ENCODE results near the gene DNMBP. TPM values are rescaled to one million over a fixed set of nuclear protein-coding genes. Genes with fewer than 3 reads are reported as not detected.

The DNMBP gene
- total and polyA plus RNA-seq, 2 experiments from 2014 or later = 13.4 to 31.2 TPM

DNA sequence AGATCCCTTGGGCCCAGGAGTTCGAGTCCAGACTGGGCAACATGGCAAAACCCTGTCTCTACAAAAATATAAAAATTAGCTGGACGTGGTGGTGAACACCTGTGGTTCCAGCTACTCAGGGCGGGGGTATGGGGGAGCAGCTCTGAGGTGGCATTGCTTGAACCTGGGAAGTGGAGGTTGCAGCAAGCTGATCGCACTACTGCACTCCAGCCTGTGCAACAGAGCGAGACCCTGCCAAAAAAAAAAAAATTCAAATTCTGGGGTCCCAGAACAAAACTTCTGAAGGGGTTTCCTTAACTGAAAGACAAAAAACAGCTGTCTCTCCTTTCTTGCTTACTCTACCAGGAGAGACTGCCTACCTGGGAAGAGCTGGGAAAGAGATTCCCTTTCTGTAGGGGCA is 27.0 kb downstream of the DNMBP start:
- ATAC-seq = no peak
- no peaks in the 10 kb centered on the region for H3K36me3 Mint-ChIP-seq (ENCODE audit: low read depth)
- H3K4me1 ChIP-seq (ENCODE audit: insufficient read depth) = no peaks in the 10 kb centered on the region
- H4K20me1 ChIP-seq (replicated peaks; ENCODE audit: insufficient read depth) = no peaks in the 10 kb centered on the region
- H3K79me2 ChIP-seq (replicated peaks; ENCODE audit: insufficient read depth) = peaks cover 4% of the 10 kb centered on the region; the same call in 1 of the 2 replicates
- H3K4me2 ChIP-seq = no peak overlapping the region
- TF ChIP-seq NANOG (IDR thresholded peaks at IDR 0.05; ENCODE audit: borderline replicate concordance) = no peak
- TF ChIP-seq, protein P1, sequence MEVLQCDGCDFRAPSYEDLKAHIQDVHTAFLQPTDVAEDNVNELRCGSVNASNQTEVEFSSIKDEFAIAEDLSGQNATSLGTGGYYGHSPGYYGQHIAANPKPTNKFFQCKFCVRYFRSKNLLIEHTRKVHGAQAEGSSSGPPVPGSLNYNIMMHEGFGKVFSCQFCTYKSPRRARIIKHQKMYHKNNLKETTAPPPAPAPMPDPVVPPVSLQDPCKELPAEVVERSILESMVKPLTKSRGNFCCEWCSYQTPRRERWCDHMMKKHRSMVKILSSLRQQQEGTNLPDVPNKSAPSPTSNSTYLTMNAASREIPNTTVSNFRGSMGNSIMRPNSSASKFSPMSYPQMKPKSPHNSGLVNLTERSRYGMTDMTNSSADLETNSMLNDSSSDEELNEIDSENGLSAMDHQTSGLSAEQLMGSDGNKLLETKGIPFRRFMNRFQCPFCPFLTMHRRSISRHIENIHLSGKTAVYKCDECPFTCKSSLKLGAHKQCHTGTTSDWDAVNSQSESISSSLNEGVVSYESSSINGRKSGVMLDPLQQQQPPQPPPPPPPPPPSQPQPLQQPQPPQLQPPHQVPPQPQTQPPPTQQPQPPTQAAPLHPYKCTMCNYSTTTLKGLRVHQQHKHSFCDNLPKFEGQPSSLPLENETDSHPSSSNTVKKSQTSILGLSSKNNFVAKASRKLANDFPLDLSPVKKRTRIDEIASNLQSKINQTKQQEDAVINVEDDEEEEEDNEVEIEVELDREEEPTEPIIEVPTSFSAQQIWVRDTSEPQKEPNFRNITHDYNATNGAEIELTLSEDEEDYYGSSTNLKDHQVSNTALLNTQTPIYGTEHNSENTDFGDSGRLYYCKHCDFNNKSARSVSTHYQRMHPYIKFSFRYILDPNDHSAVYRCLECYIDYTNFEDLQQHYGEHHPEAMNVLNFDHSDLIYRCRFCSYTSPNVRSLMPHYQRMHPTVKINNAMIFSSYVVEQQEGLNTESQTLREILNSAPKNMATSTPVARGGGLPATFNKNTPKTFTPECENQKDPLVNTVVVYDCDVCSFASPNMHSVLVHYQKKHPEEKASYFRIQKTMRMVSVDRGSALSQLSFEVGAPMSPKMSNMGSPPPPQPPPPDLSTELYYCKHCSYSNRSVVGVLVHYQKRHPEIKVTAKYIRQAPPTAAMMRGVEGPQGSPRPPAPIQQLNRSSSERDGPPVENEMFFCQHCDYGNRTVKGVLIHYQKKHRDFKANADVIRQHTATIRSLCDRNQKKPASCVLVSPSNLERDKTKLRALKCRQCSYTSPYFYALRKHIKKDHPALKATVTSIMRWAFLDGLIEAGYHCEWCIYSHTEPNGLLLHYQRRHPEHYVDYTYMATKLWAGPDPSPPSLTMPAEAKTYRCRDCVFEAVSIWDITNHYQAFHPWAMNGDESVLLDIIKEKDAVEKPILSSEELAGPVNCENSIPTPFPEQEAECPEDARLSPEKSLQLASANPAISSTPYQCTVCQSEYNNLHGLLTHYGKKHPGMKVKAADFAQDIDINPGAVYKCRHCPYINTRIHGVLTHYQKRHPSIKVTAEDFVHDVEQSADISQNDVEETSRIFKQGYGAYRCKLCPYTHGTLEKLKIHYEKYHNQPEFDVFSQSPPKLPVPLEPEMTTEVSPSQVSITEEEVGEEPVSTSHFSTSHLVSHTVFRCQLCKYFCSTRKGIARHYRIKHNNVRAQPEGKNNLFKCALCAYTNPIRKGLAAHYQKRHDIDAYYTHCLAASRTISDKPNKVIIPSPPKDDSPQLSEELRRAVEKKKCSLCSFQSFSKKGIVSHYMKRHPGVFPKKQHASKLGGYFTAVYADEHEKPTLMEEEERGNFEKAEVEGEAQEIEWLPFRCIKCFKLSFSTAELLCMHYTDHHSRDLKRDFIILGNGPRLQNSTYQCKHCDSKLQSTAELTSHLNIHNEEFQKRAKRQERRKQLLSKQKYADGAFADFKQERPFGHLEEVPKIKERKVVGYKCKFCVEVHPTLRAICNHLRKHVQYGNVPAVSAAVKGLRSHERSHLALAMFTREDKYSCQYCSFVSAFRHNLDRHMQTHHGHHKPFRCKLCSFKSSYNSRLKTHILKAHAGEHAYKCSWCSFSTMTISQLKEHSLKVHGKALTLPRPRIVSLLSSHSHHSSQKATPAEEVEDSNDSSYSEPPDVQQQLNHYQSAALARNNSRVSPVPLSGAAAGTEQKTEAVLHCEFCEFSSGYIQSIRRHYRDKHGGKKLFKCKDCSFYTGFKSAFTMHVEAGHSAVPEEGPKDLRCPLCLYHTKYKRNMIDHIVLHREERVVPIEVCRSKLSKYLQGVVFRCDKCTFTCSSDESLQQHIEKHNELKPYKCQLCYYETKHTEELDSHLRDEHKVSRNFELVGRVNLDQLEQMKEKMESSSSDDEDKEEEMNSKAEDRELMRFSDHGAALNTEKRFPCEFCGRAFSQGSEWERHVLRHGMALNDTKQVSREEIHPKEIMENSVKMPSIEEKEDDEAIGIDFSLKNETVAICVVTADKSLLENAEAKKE (CRISPR knock-in tag; IDR thresholded peaks at IDR 0.05) = no peak
- TF ChIP-seq, protein P2, sequence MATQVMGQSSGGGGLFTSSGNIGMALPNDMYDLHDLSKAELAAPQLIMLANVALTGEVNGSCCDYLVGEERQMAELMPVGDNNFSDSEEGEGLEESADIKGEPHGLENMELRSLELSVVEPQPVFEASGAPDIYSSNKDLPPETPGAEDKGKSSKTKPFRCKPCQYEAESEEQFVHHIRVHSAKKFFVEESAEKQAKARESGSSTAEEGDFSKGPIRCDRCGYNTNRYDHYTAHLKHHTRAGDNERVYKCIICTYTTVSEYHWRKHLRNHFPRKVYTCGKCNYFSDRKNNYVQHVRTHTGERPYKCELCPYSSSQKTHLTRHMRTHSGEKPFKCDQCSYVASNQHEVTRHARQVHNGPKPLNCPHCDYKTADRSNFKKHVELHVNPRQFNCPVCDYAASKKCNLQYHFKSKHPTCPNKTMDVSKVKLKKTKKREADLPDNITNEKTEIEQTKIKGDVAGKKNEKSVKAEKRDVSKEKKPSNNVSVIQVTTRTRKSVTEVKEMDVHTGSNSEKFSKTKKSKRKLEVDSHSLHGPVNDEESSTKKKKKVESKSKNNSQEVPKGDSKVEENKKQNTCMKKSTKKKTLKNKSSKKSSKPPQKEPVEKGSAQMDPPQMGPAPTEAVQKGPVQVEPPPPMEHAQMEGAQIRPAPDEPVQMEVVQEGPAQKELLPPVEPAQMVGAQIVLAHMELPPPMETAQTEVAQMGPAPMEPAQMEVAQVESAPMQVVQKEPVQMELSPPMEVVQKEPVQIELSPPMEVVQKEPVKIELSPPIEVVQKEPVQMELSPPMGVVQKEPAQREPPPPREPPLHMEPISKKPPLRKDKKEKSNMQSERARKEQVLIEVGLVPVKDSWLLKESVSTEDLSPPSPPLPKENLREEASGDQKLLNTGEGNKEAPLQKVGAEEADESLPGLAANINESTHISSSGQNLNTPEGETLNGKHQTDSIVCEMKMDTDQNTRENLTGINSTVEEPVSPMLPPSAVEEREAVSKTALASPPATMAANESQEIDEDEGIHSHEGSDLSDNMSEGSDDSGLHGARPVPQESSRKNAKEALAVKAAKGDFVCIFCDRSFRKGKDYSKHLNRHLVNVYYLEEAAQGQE (IDR thresholded peaks at IDR 0.05; ENCODE audit: unreplicated experiment) = no peak
- TF ChIP-seq CREB1 (CRISPR knock-in tag; IDR thresholded peaks at IDR 0.05; ENCODE audit: low read depth) = no peak
- TF ChIP-seq, protein P3, sequence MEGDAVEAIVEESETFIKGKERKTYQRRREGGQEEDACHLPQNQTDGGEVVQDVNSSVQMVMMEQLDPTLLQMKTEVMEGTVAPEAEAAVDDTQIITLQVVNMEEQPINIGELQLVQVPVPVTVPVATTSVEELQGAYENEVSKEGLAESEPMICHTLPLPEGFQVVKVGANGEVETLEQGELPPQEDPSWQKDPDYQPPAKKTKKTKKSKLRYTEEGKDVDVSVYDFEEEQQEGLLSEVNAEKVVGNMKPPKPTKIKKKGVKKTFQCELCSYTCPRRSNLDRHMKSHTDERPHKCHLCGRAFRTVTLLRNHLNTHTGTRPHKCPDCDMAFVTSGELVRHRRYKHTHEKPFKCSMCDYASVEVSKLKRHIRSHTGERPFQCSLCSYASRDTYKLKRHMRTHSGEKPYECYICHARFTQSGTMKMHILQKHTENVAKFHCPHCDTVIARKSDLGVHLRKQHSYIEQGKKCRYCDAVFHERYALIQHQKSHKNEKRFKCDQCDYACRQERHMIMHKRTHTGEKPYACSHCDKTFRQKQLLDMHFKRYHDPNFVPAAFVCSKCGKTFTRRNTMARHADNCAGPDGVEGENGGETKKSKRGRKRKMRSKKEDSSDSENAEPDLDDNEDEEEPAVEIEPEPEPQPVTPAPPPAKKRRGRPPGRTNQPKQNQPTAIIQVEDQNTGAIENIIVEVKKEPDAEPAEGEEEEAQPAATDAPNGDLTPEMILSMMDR (conservative IDR thresholded peaks at IDR 0.05; ENCODE audit: low read depth in 2 of 2) = no peak
- no peak for TF ChIP-seq EZH2phosphoT487 (IDR thresholded peaks at IDR 0.05; ENCODE audit: unreplicated experiment)
- no peak for TF ChIP-seq EZH2 (IDR thresholded peaks at IDR 0.05; ENCODE audit: low read depth, unreplicated experiment)
- no peak for TF ChIP-seq ZNF331 (CRISPR knock-in tag; IDR thresholded peaks at IDR 0.05; ENCODE audit: low read depth)
- TF ChIP-seq STAT1 (IDR thresholded peaks at IDR 0.05; ENCODE audit: unreplicated experiment) = no peak
- TF ChIP-seq, protein P4, sequence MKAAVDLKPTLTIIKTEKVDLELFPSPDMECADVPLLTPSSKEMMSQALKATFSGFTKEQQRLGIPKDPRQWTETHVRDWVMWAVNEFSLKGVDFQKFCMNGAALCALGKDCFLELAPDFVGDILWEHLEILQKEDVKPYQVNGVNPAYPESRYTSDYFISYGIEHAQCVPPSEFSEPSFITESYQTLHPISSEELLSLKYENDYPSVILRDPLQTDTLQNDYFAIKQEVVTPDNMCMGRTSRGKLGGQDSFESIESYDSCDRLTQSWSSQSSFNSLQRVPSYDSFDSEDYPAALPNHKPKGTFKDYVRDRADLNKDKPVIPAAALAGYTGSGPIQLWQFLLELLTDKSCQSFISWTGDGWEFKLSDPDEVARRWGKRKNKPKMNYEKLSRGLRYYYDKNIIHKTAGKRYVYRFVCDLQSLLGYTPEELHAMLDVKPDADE (IDR thresholded peaks at IDR 0.05) = no peak
- no peak for TF ChIP-seq POLR2AphosphoS5 (IDR thresholded peaks at IDR 0.05; ENCODE audit: low read depth)
- TF ChIP-seq JUNB (IDR thresholded peaks at IDR 0.05; ENCODE audit: unreplicated experiment) = no peak
- TF ChIP-seq ZNF114 (CRISPR knock-in tag; IDR thresholded peaks at IDR 0.05) = no peak
- DNase-seq (ENCODE audit: low spot score) = no peak
- no peaks in the 10 kb centered on the region for H3K36me3 ChIP-seq (ENCODE audit: insufficient read depth)
- no peaks in the 10 kb centered on the region for H3K9me2 ChIP-seq (ENCODE audit: insufficient read depth)
- no peak overlapping the region for H3K27ac Mint-ChIP-seq
- H3K27ac ChIP-seq (ENCODE audit: low read depth) = no peak overlapping the region
- H3K4me3 Mint-ChIP-seq = no peak overlapping the region
- H3K27me3 Mint-ChIP-seq (ENCODE audit: insufficient read depth, low read depth, poor library complexity) = peaks cover 2% of the 10 kb centered on the region
- H3K27me3 ChIP-seq (ENCODE audit: insufficient read depth) = no peaks in the 10 kb centered on the region
- H3F3A ChIP-seq (replicated peaks; ENCODE audit: low read depth) = no peaks in the 10 kb centered on the region
- no peak overlapping the region for H3K4me3 ChIP-seq
- no peaks in the 10 kb centered on the region for H3K9me3 Mint-ChIP-seq
- peaks cover 17% of the 10 kb centered on the region; the same call in 2 of the 3 replicates for H3K4me1 Mint-ChIP-seq
- H2AFZ ChIP-seq = no peak overlapping the region

All from GM23338 (cell line).